ENCODE data around the gene FAM118A. TPM values are rescaled to one million over a fixed set of nuclear protein-coding genes. Genes with fewer than 3 reads are reported as not detected.

The FAM118A gene
- total RNA-seq, 1 donor from 2014 or later = 59.3 TPM

DNA sequence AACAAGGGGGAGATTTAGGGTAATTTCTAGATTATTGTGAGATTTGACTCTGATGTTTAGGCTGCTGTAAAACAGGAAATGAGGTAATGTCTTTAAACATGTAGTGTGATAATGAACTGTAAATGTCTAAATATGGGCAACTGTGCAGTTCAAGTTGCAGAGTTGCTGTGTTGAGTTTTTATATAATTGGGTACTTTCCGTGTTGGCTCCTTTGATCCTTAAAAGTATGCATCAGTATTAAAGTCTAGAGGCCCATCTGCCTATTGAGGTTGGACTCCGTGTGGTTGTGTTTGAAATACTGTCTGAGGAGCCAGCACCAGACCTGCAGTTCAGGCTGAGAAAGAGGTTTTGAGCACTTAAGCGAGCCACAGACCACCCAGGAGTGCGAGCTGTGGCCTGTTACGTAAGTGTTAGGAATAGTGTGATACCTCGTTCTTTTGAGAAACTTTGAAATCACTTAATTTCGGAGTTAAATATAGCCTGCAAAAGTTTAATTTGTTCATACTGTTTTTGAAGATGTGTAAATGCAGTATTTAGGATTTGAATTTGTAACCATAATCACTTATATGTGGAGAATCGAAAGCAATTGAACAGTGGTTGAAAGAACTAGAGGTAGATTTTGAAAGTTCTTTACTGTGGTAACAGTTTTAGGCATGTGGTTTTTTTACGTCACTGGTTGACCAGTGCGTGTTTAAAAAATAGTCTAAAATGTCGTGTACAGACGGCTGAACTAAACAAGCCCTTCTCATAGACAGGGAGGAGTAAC, 9.0 kb downstream of the FAM118A start:
- TF ChIP-seq, protein P1, sequence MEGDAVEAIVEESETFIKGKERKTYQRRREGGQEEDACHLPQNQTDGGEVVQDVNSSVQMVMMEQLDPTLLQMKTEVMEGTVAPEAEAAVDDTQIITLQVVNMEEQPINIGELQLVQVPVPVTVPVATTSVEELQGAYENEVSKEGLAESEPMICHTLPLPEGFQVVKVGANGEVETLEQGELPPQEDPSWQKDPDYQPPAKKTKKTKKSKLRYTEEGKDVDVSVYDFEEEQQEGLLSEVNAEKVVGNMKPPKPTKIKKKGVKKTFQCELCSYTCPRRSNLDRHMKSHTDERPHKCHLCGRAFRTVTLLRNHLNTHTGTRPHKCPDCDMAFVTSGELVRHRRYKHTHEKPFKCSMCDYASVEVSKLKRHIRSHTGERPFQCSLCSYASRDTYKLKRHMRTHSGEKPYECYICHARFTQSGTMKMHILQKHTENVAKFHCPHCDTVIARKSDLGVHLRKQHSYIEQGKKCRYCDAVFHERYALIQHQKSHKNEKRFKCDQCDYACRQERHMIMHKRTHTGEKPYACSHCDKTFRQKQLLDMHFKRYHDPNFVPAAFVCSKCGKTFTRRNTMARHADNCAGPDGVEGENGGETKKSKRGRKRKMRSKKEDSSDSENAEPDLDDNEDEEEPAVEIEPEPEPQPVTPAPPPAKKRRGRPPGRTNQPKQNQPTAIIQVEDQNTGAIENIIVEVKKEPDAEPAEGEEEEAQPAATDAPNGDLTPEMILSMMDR (IDR thresholded peaks at IDR 0.05) = no peak
- Mint-ChIP-seq H3K27ac (peak overlapping the region; percentile 95), H3K27me3 (no peaks in the 10 kb centered on the region), H3K4me1 (peaks cover 71% of the 10 kb centered on the region), H3K4me3 (peak overlapping the region; percentile 80), H3K36me3 (ENCODE audit: low read depth) (peaks cover 13% of the 10 kb centered on the region), H3K9me3 (no peaks in the 10 kb centered on the region)
- ATAC-seq (ENCODE audit: low read depth) (peak; percentile 53), DNase-seq (no peak)
- ChIA-PET POLR2A (interaction anchor here (2.1 kb wide), 1 partner anchor 31 kb away, joined by 6 read pairs; no protein-coding TSS in a partner anchor), CTCF (no interaction called here)
- intact Hi-C loops (cut with micrococcal nuclease) = loop anchor here (1.0 kb wide), 3 partner anchors 9 to 49 kb away; partner anchors contain the start of genes FAM118A and UPK3A

- DNase-seq = no peak
- ChIA-PET POLR2A (no interaction called here), CTCF (no interaction called here)
- no peaks in the 10 kb centered on the region for H3K27me3 Mint-ChIP-seq
- peaks cover 71% of the 10 kb centered on the region for H3K4me1 Mint-ChIP-seq
- H3K36me3 Mint-ChIP-seq (ENCODE audit: low read depth) = peaks cover 19% of the 10 kb centered on the region
- H3K4me3 Mint-ChIP-seq = no peak overlapping the region
- H3K9me3 Mint-ChIP-seq = no peaks in the 10 kb centered on the region
- TF ChIP-seq, protein P1 (IDR thresholded peaks at IDR 0.05) = no peak
- peak overlapping the region; percentile 95 for H3K27ac Mint-ChIP-seq
- intact Hi-C loops (cut with micrococcal nuclease) = no loop called here
- no peak for ATAC-seq (ENCODE audit: low read depth)
These were observed 9.6 kb downstream of the FAM118A start for GRCh38 chr22:45319324-45319685.

DNA sequence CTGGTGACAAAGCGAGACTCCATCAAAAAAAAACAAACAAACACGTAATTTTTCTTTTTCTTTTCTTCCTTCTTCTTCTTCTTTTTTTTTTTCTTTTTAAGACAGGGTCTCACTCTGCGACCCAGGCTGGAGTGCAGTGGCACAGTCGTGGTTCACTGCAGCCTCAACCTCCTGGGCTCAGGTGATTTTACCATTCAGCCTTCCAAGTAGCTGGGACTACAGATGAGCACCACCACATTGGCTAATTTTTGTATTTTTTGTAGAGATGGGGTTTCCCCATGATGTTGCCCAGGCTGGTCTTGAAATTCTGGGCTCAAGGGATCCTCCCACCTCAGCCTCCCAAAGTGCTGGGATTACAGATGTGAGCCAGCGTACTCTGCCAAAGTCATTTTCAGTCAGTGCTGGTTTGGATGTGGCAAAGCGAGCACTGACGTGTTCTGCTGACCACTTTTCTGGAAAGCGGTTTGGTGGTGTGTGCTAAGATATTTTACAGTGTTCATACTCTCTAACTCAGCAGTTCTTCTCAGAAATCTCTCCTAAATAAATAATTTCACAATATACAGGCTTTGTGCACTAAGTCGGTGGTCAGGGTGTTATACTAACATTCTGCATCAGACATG, 10.7 kb downstream of the FAM118A start:
- no peak for DNase-seq
- TF ChIP-seq, protein P1 (IDR thresholded peaks at IDR 0.05) = no peak
- no peak for ATAC-seq (ENCODE audit: low read depth)
- Mint-ChIP-seq H3K9me3 (no peaks in the 10 kb centered on the region), H3K27ac (no peak overlapping the region), H3K4me1 (peaks cover 61% of the 10 kb centered on the region), H3K36me3 (ENCODE audit: low read depth) (peaks cover 28% of the 10 kb centered on the region), H3K27me3 (no peaks in the 10 kb centered on the region), H3K4me3 (no peak overlapping the region)
- intact Hi-C loops (cut with micrococcal nuclease) = no loop called here
- CTCF ChIA-PET = no interaction called here
- POLR2A ChIA-PET = no interaction called here

DNA sequence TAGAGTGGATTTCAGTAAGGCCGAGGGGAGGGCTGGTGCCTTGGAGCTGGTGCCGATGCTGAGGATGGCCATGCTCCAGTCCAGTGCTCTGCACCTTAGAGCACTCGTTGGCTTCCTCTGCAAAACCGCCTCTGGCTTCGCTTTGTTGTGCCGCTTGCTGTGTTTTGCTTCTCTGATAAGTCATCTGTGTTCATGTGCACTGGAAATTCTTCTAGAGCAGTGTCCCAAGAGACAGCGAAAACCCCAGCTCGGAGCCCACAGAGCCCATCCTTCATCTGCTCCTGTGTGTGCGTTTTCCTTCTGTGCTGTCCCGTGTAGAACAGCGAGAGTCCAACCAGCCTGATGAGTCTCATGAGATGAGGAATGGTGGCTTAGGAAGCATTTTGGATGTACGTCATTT, 12.1 kb downstream of the FAM118A start:
- Mint-ChIP-seq H3K27ac (no peak overlapping the region), H3K4me1 (peaks cover 51% of the 10 kb centered on the region), H3K36me3 (ENCODE audit: low read depth) (peaks cover 32% of the 10 kb centered on the region), H3K27me3 (no peaks in the 10 kb centered on the region), H3K4me3 (no peak overlapping the region), H3K9me3 (no peaks in the 10 kb centered on the region)
- POLR2A ChIA-PET = interaction anchor here (0.6 kb wide), 1 partner anchor 146 kb away, joined by 3 read pairs; no protein-coding TSS in a partner anchor
- intact Hi-C loops (cut with micrococcal nuclease) = no loop called here
- no peak for DNase-seq
- TF ChIP-seq, protein P1 (IDR thresholded peaks at IDR 0.05) = no peak
- ATAC-seq (ENCODE audit: low read depth) = peak; percentile 35
- CTCF ChIA-PET = no interaction called here

GRCh38 chr22:45322873-45323525, 13.3 kb downstream of the FAM118A start:
- intact Hi-C loops (cut with micrococcal nuclease) = no loop called here
- peaks cover 40% of the 10 kb centered on the region for H3K4me1 Mint-ChIP-seq
- H3K27me3 Mint-ChIP-seq = no peaks in the 10 kb centered on the region
- no peak overlapping the region for H3K4me3 Mint-ChIP-seq
- DNase-seq (no peak), ATAC-seq (ENCODE audit: low read depth) (no peak)
- POLR2A ChIA-PET = interaction anchor here (0.6 kb wide), 1 partner anchor 409 kb away, joined by 3 read pairs; no protein-coding TSS in a partner anchor
- CTCF ChIA-PET = no interaction called here
- H3K36me3 Mint-ChIP-seq (ENCODE audit: low read depth) = peaks cover 40% of the 10 kb centered on the region
- no peak overlapping the region for H3K27ac Mint-ChIP-seq
- TF ChIP-seq, protein P1 (IDR thresholded peaks at IDR 0.05) = no peak
- H3K9me3 Mint-ChIP-seq = no peaks in the 10 kb centered on the region
